Measurements from ENCODE around the gene UNC119B.

The UNC119B gene

DNA sequence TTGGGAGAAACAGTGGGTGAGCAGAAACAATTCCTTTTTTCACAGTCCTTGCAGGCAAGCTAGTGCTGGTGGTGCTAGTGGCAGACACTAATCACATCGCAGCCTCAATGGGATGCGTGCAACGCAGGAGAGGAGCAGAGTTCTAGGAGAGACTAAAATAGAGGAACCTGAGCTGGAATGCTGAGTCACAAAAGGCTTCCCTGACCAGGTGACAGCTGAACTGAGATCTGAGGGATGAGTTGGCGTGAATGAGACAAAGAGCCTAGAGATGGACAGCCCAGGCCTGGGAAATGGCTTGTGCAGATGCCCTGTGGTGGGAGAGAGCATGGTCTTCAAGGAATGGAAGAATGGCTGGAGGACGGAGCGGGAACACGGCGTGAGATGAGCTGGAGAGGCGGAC lies 41.1 kb downstream of the UNC119B start:
- no peak for TF ChIP-seq CTCF (IDR thresholded peaks at IDR 0.05; ENCODE audit: borderline replicate concordance, insufficient read depth, low read depth, low read length)
- H3K4me3 ChIP-seq (ENCODE audit: low read depth, low read length) = no peak overlapping the region

- no peak overlapping the region for H3K4me3 ChIP-seq (ENCODE audit: low read depth, low read length)
- TF ChIP-seq CTCF (IDR thresholded peaks at IDR 0.05; ENCODE audit: borderline replicate concordance, insufficient read depth, low read depth, low read length) = no peak
Observed at GRCh38 chr12:120754792-120755191, 44.5 kb downstream of the UNC119B start.

GRCh38 chr12:120755269-120755668 lies 45.0 kb downstream of the UNC119B start:
- H3K4me3 ChIP-seq (ENCODE audit: low read depth, low read length) = no peak overlapping the region
- no peak for TF ChIP-seq CTCF (IDR thresholded peaks at IDR 0.05; ENCODE audit: borderline replicate concordance, insufficient read depth, low read depth, low read length)

DNA sequence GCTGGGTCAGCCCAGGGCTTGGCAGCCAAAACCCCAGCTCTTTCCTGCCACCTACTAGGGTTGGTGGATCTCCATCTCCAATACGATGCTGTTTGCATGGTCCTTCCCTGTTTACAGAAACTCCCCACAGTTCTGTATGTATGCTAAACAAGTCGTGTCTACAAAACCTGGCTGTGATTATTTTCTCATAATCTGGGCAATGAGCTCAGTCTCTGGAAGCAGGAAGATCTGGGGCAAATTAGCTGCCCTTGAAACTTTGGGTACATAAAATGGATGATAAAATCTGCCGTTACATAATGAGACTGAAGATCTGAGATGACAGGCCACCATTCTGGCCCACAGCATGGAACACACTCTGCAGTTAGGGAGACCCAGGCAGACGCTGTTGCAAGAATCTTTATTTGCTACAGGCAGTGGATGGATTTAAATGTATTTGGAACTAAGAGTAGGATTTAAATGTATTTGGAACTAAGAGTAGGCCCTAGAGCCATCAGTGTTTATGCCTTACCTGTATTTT lies 47.0 kb downstream of the UNC119B start:
- no peak for TF ChIP-seq CTCF (IDR thresholded peaks at IDR 0.05; ENCODE audit: borderline replicate concordance, insufficient read depth, low read depth, low read length)

GRCh38 chr12:120757949-120758348 lies 47.7 kb downstream of the UNC119B start:
- TF ChIP-seq CTCF (IDR thresholded peaks at IDR 0.05; ENCODE audit: borderline replicate concordance, insufficient read depth, low read depth, low read length) = no peak
- no peak overlapping the region for H3K4me3 ChIP-seq (ENCODE audit: low read depth, low read length)

More for the DNA sequence above, 47.0 kb downstream of the UNC119B start:
- no peak overlapping the region for H3K4me3 ChIP-seq (ENCODE audit: low read depth, low read length)

DNA sequence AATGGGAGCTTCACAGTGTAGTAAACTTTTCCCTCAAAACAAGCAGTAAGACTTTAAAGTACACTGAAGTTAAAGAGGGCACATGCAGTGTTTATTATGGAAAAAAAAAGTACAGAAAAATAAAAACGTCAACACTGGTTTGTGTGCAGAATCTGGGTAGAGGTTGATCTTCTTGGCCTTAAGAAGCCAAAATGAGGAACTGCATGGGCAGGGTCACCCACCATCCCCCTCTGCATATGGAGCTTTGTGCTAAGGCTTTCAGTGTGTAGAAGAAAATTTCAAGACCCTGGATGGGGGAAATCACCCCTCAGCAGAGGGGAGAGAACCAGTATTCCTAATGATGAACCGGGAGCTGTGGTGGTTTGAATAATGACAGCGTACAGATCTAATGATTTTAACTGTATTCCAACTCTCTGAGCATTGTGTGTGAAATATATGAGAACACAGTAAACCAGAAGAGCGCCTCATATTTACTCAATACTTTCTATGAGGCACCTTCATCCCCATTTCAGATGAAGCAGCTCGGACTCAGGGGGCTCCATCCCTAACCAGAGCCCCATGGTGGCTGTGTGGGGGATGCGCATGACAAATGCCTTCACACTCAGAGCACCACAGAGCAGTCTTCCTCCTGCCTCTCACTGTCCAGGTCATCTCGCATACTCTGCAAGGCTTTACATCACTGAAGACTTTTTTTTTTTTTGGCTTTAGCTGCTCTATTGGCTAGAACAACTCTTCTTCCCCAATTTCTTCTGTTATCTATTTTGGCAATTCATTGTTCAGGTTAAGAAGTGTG lies 48.7 kb downstream of the UNC119B start:
- no peak for TF ChIP-seq CTCF (IDR thresholded peaks at IDR 0.05; ENCODE audit: borderline replicate concordance, insufficient read depth, low read depth, low read length)

More for the DNA sequence above, 48.7 kb downstream of the UNC119B start:
- no peak overlapping the region for H3K4me3 ChIP-seq (ENCODE audit: low read depth, low read length)
